B cell (primary cell): ENCODE measurements around the gene FAM117B. TPM values are rescaled to one million over a fixed set of nuclear protein-coding genes. Genes with fewer than 3 reads are reported as not detected.

Experiments used
- ATAC-seq: fragments of 200-7000 bp; cut with Tn5 transposase; one replicate; pipeline ENCODE4 v1.10.0; 2021; ENCODE audit warnings: low read depth, mild to moderate bottlenecking, moderate number of reproducible peaks, moderate library complexity
- CTCF ChIA-PET: fragments of 350-600 bp; sonication (Branson Sonifier 250); formaldehyde crosslinking; loops from one replicate; lab custom pipeline; 2021; ENCODE audit warnings: antibody characterized with exemption, inconsistent platforms; lab: Charles Lee
- POLR2A ChIA-PET: fragments of 350-600 bp; sonication (Branson Sonifier 250); formaldehyde crosslinking; loops from one replicate; lab custom pipeline; 2021; ENCODE audit warnings: antibody characterized with exemption; lab: Charles Lee
- DNase-seq: peaks from one replicate; pipeline ENCODE4 v3.0.0; 2013
- H2AFZ ChIP-seq: 2 replicates; pipeline ENCODE4 v1.6.1; 2012; ENCODE audit warnings: mild to moderate bottlenecking, low read depth, low read length; ENCODE audit not compliant: insufficient read depth, poor library complexity, severe bottlenecking
- H3K27ac ChIP-seq, 2 donors: 1 replicate in 1 of 2; 2 replicates in 1 of 2; pipeline ENCODE4 v1.5.1; 2012 to 2013; ENCODE audit warnings: low read length in 2 of 2, mild to moderate bottlenecking in 2 of 2, moderate library complexity in 1 of 2
- H3K27me3 ChIP-seq, 4 experiments: fragments of 200-600 bp in 1 of 4; sonication (generic) in 1 of 4; replicated peaks in 1 of 4; 1 replicate in 2 of 4; 2 replicates in 2 of 4; pipeline versions ENCODE4 v1.6.1 to v1.7.0; 2013 to 2016; ENCODE audit warnings: low read length in 3 of 4, mild to moderate bottlenecking in 2 of 4, mixed read lengths in 1 of 4, moderate library complexity in 1 of 4; ENCODE audit not compliant: insufficient read depth in 4 of 4, control insufficient read depth in 3 of 4; ENCODE audit errors: control extremely low read depth in 1 of 4
- H3K36me3 ChIP-seq, 2 experiments: replicated peaks in 1 of 2; 1 replicate in 1 of 2; 2 replicates in 1 of 2; pipeline versions ENCODE4 v1.6.1 to v1.7.1; 2013; ENCODE audit warnings: low read length in 1 of 2; ENCODE audit not compliant: insufficient read depth in 2 of 2, control insufficient read depth in 1 of 2; ENCODE audit errors: control extremely low read depth in 1 of 2, extremely low read depth in 1 of 2
- H3K4me1 ChIP-seq, 2 donors: fragments of 200-600 bp in 1 of 2; sonication (generic) in 1 of 2; 1 replicate in 1 of 2; 2 replicates in 1 of 2; pipeline versions ENCODE4 v1.5.1 to v1.6.1; 2013 to 2017; ENCODE audit warnings: low read length in 2 of 2; ENCODE audit not compliant: control insufficient read depth in 2 of 2, insufficient read depth in 2 of 2
- H3K4me2 ChIP-seq: replicated peaks from 2 replicates; pipeline ENCODE3; 2012; ENCODE audit warnings: mild to moderate bottlenecking, low read depth, low read length; ENCODE audit not compliant: poor library complexity, severe bottlenecking
- H3K4me3 ChIP-seq, 5 experiments: fragments of 200-600 bp in 1 of 5; sonication (generic) in 1 of 5; 1 replicate in 3 of 5; 2 replicates in 2 of 5; pipeline versions ENCODE4 v1.5.1 to v1.7.0; 2011 to 2016; ENCODE audit warnings: low read length in 4 of 5, mild to moderate bottlenecking in 4 of 5, low read depth in 2 of 5, control low read depth in 1 of 5, moderate library complexity in 1 of 5; ENCODE audit not compliant: insufficient read depth in 1 of 5; ENCODE audit errors: control extremely low read depth in 1 of 5, extremely low read depth in 1 of 5
- H3K79me2 ChIP-seq: fragments of 200-600 bp; sonication (generic); one replicate; pipeline ENCODE4 v1.6.0; 2016; ENCODE audit warnings: low read length; ENCODE audit not compliant: control insufficient read depth, insufficient read depth
- H3K9ac ChIP-seq: fragments of 200-600 bp; sonication (generic); 2 replicates; pipeline ENCODE4 v1.6.1; 2017; ENCODE audit warnings: mild to moderate bottlenecking, low read length, moderate library complexity
- H3K9me3 ChIP-seq, 3 donors: one replicate each; pipeline versions ENCODE4 v1.6.1 to v1.7.1; 2013; ENCODE audit warnings: low read length in 2 of 3; ENCODE audit not compliant: control insufficient read depth in 2 of 3, insufficient read depth in 1 of 3; ENCODE audit errors: control extremely low read depth in 1 of 3
- H4K20me1 ChIP-seq: 2 replicates; pipeline ENCODE4 v1.6.0; 2012; ENCODE audit warnings: mild to moderate bottlenecking, low read length; ENCODE audit not compliant: insufficient read depth, control insufficient read depth, poor library complexity, severe bottlenecking
- H3K27ac Mint-ChIP-seq: one replicate; pipeline ENCODE4 v1.8.0; 2021; ENCODE audit warnings: mixed read lengths
- H3K27me3 Mint-ChIP-seq: one replicate; pipeline ENCODE4 v1.8.0; 2021; ENCODE audit warnings: mixed read lengths
- H3K4me1 Mint-ChIP-seq: one replicate; pipeline ENCODE4 v1.8.0; 2021; ENCODE audit warnings: mixed read lengths
- H3K4me3 Mint-ChIP-seq: one replicate; pipeline ENCODE4 v1.8.0; 2021; ENCODE audit warnings: mixed read lengths
- H3K9me3 Mint-ChIP-seq: one replicate; pipeline ENCODE4 v1.8.0; 2022; ENCODE audit warnings: mixed read lengths; ENCODE audit not compliant: insufficient read depth
- CTCF ChIP-seq: fragments of 200-600 bp; IDR thresholded peaks from one replicate; pipeline ENCODE4 v1.8.0; 2022; ENCODE audit warnings: antibody characterized with exemption, mild to moderate bottlenecking
- EZH2 ChIP-seq: IDR thresholded peaks from 2 replicates; pipeline ENCODE4 v1.6.1; 2012; ENCODE audit warnings: borderline replicate concordance, low read depth, mild to moderate bottlenecking, moderate library complexity, low read length; ENCODE audit not compliant: insufficient read depth, poor library complexity, severe bottlenecking
- WGBS: methylation state at CpG from one replicate; pipeline ENCODE4 v1.1.5; 2013; ENCODE audit warnings: missing lambda C conversion rate; ENCODE audit not compliant: insufficient coverage; 5-methylcytosine and 5-hydroxymethylcytosine counted together
- intact Hi-C: fragments of 100-400 bp; cut with micrococcal nuclease; formaldehyde crosslinking; loops from one replicate; pipeline ENCODE4 v1.10.0; 2022
- polyA plus RNA-seq: library from polyadenylated mRNA; depleted of rRNA; stranded (reverse); fragments of >200 nt; gene quantifications from 2 replicates; pipeline ENCODE4 v1.2.3, GENCODE V29; 2012
- total RNA-seq, 2 donors: library from RNA; stranded (reverse); fragments of 120-200 nt in 1 of 2; gene quantifications; 1 replicate in 1 of 2; 2 replicates in 1 of 2; pipeline versions ENCODE4 v1.2.3 to v1.2.4, GENCODE V29; 2013 to 2022

FAM117B gene
- total and polyA plus RNA-seq, 2 donors (not counting 1 experiment from before 2014, with no cell fraction given): 11.5 to 50.1 TPM

GRCh38 chr2:202813387-202813786 lies 178.6 kb downstream of the FAM117B start:
- no peak overlapping the region for H3K4me2 ChIP-seq
- H3K9me3 Mint-ChIP-seq: no peaks in the 10 kb centered on the region
- intact Hi-C loops: no loop called here
- H3K27me3 Mint-ChIP-seq: no peaks in the 10 kb centered on the region
- H3K4me1 ChIP-seq: no peaks in the 10 kb centered on the region
- H3K27ac ChIP-seq: no peak overlapping the region
- DNase-seq (no peak), ATAC-seq (no peak)
- no peak overlapping the region for H3K4me3 Mint-ChIP-seq
- H2AFZ ChIP-seq: no peak overlapping the region
- H3K4me3 ChIP-seq: no peak overlapping the region
- no peak overlapping the region for H3K27ac Mint-ChIP-seq
- no peaks in the 10 kb centered on the region for H3K79me2 ChIP-seq
- no peaks in the 10 kb centered on the region for H3K27me3 ChIP-seq
- H3K9me3 ChIP-seq: peaks cover 0 to 8% (median 0%) of the 10 kb centered on the region in 3 donors
- no peak overlapping the region for H3K9ac ChIP-seq
- H4K20me1 ChIP-seq: no peaks in the 10 kb centered on the region
- peaks cover 0 to 4% of the 10 kb centered on the region in 2 experiments for H3K36me3 ChIP-seq
- TF ChIP-seq EZH2 (no peak), CTCF (no peak)
- CTCF ChIA-PET: interaction anchor here (1.4 kb wide), 1 partner anchor 9 kb away, joined by 3 read pairs; no protein-coding TSS in a partner anchor
- no CpG with 5 or more reads among the region's 3 CpGs for WGBS
- H3K4me1 Mint-ChIP-seq: no peaks in the 10 kb centered on the region
- POLR2A ChIA-PET: interaction anchor here (0.6 kb wide), 1 partner anchor 106 kb away, joined by 4 read pairs; no protein-coding TSS in a partner anchor

GRCh38 chr2:202814226-202814625 lies 179.5 kb downstream of the FAM117B start:
- Histone ChIP-seq H3K27me3 (no peaks in the 10 kb centered on the region), H3K9me3 (peaks cover 0 to 8% (median 0%) of the 10 kb centered on the region in 3 donors), H3K4me2 (no peak overlapping the region), H3K79me2 (no peaks in the 10 kb centered on the region), H3K9ac (no peak overlapping the region), H3K4me1 (no peaks in the 10 kb centered on the region), H4K20me1 (no peaks in the 10 kb centered on the region), H3K4me3 (no peak overlapping the region), H2AFZ (no peak overlapping the region), H3K36me3 (no peaks in the 10 kb centered on the region), H3K27ac (no peak overlapping the region)
- H3K4me3 Mint-ChIP-seq: no peak overlapping the region
- TF ChIP-seq EZH2: no peak
- no peak for TF ChIP-seq CTCF
- POLR2A ChIA-PET: no interaction called here
- intact Hi-C loops: no loop called here
- no peaks in the 10 kb centered on the region for H3K4me1 Mint-ChIP-seq
- no peaks in the 10 kb centered on the region for H3K27me3 Mint-ChIP-seq
- CTCF ChIA-PET: no interaction called here
- no peak overlapping the region for H3K27ac Mint-ChIP-seq
- no peaks in the 10 kb centered on the region for H3K9me3 Mint-ChIP-seq
- no CpG with 5 or more reads among the region's 1 CpG for WGBS
- ATAC-seq: no peak
- DNase-seq: no peak
